GM19324 (cell line): Measurements from ENCODE around the gene MYOCD.

ENCODE experiments used
- ATAC-seq: cut with Tn5 transposase; IDR thresholded peaks from one replicate; pipeline ENCODE4 v1.9.1; 2021; ENCODE audit warnings: mild to moderate bottlenecking, moderate library complexity; ENCODE audit not compliant: unreplicated experiment, low FRiP score

The MYOCD gene

DNA sequence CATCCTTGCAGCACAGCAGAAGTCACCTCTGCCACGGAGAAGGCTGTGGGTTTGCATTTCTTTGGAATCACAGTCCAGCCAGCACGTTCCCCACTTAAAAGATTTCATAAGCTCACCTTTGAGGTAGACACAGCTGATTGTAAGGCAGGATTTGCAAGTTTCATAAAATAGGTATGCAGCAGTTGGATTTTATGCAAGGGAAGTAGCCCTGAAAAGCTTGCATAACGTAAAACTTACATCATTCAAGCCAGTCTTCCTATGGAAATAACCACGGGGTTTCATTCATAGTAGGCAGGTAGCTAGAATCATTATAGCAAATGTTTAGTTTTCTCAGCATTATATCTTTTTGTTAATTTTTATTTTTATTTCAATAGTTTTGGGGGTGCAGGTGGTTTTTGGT is 73.8 kb downstream of the MYOCD start:
- ATAC-seq = no peak

GRCh38 chr17:12743046-12743445 is 77.4 kb downstream of the MYOCD start:
- no peak for ATAC-seq

GRCh38 chr17:12744298-12744697 is 78.6 kb downstream of the MYOCD start:
- no peak for ATAC-seq

DNA sequence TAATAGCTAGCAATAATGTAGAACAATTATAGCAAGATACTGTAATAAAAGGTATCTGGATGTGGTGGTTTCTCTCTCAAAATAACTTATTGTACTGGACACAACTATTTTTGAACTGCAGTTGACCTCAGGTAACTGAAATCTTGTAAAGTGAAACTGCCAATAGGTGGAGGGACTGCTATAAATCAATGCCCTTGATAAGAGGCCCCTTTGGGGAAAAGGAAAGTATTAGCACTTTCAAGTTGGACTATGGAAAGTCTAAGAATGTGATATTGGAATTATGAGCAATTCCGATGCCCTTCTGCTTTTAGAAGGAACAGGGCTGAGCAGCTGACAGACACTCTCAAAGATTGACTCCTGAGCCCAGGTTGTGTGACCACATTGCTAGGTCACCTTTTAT is 79.1 kb downstream of the MYOCD start:
- no peak for ATAC-seq

GRCh38 chr17:12745486-12745885 is 79.8 kb downstream of the MYOCD start:
- ATAC-seq = no peak

DNA sequence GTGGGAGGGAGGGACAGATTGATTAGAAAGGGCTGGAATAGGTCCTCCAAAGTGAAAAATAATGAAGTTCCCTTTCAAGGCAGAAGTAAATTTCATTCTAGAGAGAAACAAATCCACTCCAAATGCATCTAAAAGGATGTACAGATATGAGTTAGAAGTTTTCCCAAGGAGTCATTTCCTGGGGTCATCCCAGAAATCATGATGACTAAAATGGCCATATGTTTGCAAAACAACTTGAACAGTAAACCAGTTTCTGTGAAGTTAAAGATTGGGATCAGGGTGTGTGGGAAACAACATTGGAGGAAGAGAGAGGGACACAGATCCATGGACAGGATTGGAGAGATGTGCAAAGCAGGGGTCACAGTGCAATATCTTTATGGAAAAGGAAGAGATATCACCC is 91.1 kb downstream of the MYOCD start:
- no peak for ATAC-seq

- ATAC-seq = no peak
Measured at GRCh38 chr17:12759090-12759489, 93.4 kb downstream of the MYOCD start.

DNA sequence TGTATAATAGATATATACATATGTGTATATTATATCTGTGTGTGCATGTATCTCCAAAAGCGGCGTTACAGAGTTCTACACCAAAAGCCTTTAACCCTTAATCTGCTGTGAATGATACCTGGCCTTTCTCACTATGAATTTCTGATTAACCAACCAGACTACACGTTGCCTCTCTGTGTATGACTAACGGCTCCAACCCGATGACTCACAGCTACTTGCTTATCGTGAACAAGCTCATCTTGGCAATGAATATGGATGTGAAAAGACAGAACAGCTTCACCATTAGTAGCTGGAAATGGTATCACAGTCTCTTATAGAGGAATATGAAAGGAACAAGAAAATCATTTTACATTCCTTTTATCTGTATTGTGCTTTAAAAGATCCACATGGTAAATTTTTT is 99.9 kb downstream of the MYOCD start:
- no peak for ATAC-seq

GRCh38 chr17:12768255-12768654 is 102.6 kb downstream of the MYOCD start:
- ATAC-seq = no peak

DNA sequence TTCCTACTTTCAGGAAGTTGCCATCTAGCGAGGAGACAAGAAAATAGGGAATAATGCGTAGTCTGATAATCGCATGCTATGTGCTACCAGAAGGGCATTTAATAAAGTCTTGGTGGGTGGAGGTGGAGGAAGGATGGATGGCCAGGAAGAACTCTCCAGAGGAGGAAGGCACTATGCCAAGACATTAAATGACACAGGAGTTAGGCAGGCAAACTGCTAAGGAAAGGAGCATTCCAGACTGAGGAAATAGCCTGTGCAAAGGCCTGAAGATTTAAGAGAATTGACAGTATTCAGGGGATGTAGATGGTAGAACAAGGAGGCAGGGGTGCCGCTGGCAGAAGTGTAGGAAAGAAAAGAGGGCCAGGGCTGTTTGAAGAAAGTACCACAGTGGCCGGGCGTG is 104.3 kb downstream of the MYOCD start:
- ATAC-seq = no peak

DNA sequence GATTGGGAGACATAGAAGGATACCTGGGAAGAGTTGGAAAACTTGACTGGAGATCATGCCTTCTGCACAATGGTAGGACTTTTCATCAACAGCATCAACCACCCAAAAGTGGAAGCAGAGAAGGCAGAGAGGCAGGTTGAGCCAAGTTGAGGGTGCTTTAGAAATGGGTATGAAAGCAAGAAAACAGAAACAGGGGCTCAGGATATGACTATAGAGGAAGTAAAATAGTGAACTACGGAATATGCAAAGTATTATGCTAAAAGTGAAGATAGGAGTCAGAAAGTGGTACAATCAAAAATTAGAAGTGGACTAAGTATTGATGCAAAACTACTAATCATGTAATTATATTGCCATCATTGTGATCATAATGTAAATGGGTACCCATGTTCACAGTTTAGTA is 107.5 kb downstream of the MYOCD start:
- ATAC-seq = no peak

DNA sequence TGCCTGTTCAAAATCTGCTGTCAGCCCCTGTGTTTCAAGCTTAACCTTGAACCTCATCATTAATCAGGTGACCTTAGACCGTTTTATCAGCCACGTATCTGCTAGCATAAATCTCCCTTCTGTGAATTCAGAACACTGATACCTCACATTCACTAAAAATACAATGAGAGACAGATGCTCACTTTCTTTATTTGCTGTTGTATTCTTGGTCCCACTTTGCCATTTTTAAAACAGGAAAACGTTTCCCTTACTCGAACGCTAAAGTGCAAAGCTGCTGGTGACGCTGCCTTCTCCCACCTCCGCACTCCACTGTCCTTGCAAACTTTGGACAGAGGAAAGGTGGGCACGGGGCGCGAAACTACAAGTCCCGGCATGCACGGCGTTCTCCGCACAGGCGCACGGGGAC is 123.4 kb downstream of the MYOCD start:
- no peak for ATAC-seq

- ATAC-seq = peak; percentile 74
Measured at GRCh38 chr17:12789481-12790248, 124.0 kb downstream of the MYOCD start, which contains the start of gene ARHGAP44. Gene ARHGAP44 (plus strand): TSS chr17:12789498. CDS start chr17:12789839, 341 bp downstream.

- no peak for ATAC-seq
Measured at GRCh38 chr17:12790249-12791106, 124.8 kb downstream of the MYOCD start.

DNA sequence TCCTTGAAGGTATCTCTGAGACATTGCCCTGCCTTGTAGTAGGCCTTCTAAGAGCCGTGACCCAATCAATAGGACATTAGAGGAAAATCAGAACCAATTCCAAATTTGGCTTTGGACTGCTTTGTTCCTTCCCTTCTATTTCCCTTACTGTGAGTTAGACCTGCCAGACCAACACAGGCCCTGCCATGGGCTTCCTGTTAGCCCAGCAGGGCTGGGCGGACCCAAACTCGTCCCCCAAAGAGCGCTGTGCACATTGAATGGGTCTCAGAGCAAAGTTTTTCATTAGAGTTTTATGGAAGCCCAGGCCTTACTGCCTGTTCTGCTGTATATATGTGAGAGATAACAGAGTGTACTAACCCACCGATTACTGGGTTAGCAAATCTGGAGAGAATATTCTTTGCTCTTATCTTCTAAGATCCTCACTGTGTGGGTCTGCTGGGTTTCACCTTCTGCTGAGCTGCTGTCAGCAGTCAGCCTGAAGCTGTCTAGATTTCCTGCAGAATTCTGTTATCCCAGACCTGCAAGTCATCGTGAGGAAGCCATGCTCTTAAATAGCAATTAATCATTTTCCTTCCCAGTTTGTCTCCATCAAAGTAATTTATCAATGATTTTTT is 129.3 kb downstream of the MYOCD start:
- no peak for ATAC-seq

GRCh38 chr17:12800855-12801365 is 135.2 kb downstream of the MYOCD start:
- ATAC-seq = no peak

- ATAC-seq = no peak
Measured at GRCh38 chr17:12806630-12807029, 140.9 kb downstream of the MYOCD start.

DNA sequence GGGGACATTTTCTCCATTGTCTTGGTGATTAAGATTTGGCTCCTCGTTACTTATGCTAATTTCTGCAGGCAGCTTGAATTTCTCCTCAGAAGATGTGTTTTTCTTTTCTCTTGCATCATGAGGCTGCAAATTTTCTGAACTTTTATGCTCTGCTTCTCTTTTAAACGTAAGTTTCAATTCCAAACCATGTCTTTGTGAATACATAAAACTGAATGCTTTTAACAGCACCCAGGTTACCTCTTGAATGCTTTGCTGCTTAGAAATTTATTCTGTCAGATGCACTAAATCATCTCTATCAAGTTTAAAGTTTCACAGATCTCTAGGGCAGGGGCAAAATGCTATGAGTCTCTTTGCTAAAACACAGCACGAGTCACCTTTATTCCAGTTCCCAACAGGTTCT is 143.0 kb downstream of the MYOCD start:
- ATAC-seq = no peak

GRCh38 chr17:12812877-12813276 is 147.2 kb downstream of the MYOCD start:
- ATAC-seq = no peak

- no peak for ATAC-seq
Measured at GRCh38 chr17:12813664-12814063, 148.0 kb downstream of the MYOCD start.

DNA sequence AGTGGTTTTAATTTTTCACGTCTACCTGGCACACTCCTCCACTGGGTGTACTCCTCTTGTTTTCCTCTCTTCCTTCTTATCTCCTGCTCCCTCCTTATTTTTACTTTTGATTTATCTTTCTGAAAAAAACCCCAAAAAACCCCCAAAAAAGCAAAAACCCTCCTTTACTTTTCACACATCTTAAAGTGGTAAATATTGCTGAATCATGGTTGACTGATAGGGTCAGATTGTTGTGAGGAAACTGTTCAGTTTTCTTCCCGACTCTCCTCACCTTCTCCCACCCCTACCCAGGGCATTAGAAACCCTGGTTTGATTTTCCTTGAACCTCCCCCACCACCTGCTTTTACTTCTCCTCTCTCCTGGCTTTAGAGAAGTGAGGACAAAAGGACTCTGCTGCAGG is 149.0 kb downstream of the MYOCD start:
- ATAC-seq = no peak
